Neural progenitor cell (in vitro differentiated cells): ENCODE results near the gene GJC2. TPM values are rescaled to one million over a fixed set of nuclear protein-coding genes. Genes with fewer than 3 reads are reported as not detected.

ENCODE experiments used
- DNase-seq: peaks from one replicate; pipeline ENCODE4 v3.0.0-alpha.2; 2016; ENCODE audit warnings: low spot score
- H2AFZ ChIP-seq: fragments of 200-600 bp; sonication (generic); replicated peaks from 2 replicates; pipeline ENCODE4 v1.6.1; 2016; ENCODE audit warnings: antibody characterized with exemption
- H3F3A ChIP-seq: fragments of 200-600 bp; sonication (generic); 2 replicates; pipeline ENCODE4 v1.6.1; 2016; ENCODE audit warnings: antibody characterized with exemption, low read depth
- H3K27ac ChIP-seq: fragments of 200-600 bp; sonication (generic); 2 replicates; pipeline ENCODE4 v1.5.1; 2016; ENCODE audit warnings: mild to moderate bottlenecking
- H3K27me3 ChIP-seq: fragments of 200-600 bp; sonication (generic); 2 replicates; pipeline ENCODE4 v1.6.1; 2016; ENCODE audit warnings: mild to moderate bottlenecking, moderate library complexity
- H3K36me3 ChIP-seq: fragments of 200-600 bp; sonication (generic); 2 replicates; pipeline ENCODE4 v1.5.1; 2016
- H3K4me1 ChIP-seq: fragments of 200-600 bp; sonication (generic); 2 replicates; pipeline ENCODE4 v1.6.1; 2016; ENCODE audit warnings: mixed run types
- H3K4me2 ChIP-seq: fragments of 200-600 bp; sonication (generic); 2 replicates; pipeline ENCODE4 v1.6.1; 2016
- H3K4me3 ChIP-seq: fragments of 200-600 bp; sonication (generic); 2 replicates; pipeline ENCODE4 v1.5.1; 2016
- H3K79me2 ChIP-seq: fragments of 200-600 bp; sonication (generic); 2 replicates; pipeline ENCODE4 v1.6.1; 2016; ENCODE audit warnings: low read depth
- H3K9ac ChIP-seq: fragments of 200-600 bp; sonication (generic); 2 replicates; pipeline ENCODE4 v1.6.1; 2016
- H3K9me3 ChIP-seq: fragments of 200-600 bp; sonication (generic); 2 replicates; pipeline ENCODE4 v1.5.1; 2016; ENCODE audit warnings: low read depth
- H4K20me1 ChIP-seq: fragments of 200-600 bp; sonication (generic); 2 replicates; pipeline ENCODE4 v1.6.1; 2016; ENCODE audit warnings: low read depth
- H3K27ac Mint-ChIP-seq: 3 replicates; pipeline ENCODE4 v1.8.0; 2021; ENCODE audit warnings: mixed read lengths
- H3K27me3 Mint-ChIP-seq: 2 replicates; pipeline ENCODE4 v1.8.0; 2022; ENCODE audit warnings: low read depth, mild to moderate bottlenecking, inconsistent platforms, moderate library complexity, mixed read lengths; ENCODE audit not compliant: insufficient read depth
- H3K36me3 Mint-ChIP-seq: 3 replicates; pipeline ENCODE4 v1.8.0; 2021; ENCODE audit warnings: mixed read lengths
- H3K4me1 Mint-ChIP-seq: 3 replicates; pipeline ENCODE4 v1.8.0; 2021; ENCODE audit warnings: mixed read lengths
- H3K4me3 Mint-ChIP-seq: 3 replicates; pipeline ENCODE4 v1.8.0; 2021; ENCODE audit warnings: mild to moderate bottlenecking, moderate library complexity, mixed read lengths
- H3K9me3 Mint-ChIP-seq: 3 replicates; pipeline ENCODE4 v1.8.0; 2020; ENCODE audit warnings: mixed read lengths
- EZH2 ChIP-seq: fragments of 200-600 bp; sonication (generic); IDR thresholded peaks from 2 replicates; pipeline ENCODE4 v1.6.1; 2017; ENCODE audit warnings: antibody characterized with exemption, mild to moderate bottlenecking, moderate library complexity
- EZH2phosphoT487 ChIP-seq: fragments of 200-600 bp; sonication (generic); IDR thresholded peaks from 2 replicates; pipeline ENCODE4 v1.6.1; 2017; ENCODE audit warnings: antibody characterized with exemption
- total RNA-seq: library from RNA; depleted of rRNA; stranded (reverse); fragments of >200 nt; gene quantifications from 2 replicates; pipeline ENCODE4 v1.2.3, GENCODE V29; 2015; ENCODE audit warnings: low replicate concordance
- TF ChIP-seq, protein P1 (sequence below): fragments of 200-600 bp; sonication (generic); IDR thresholded peaks from 2 replicates; pipeline ENCODE4 v1.5.1; 2017; ENCODE audit warnings: antibody characterized with exemption, mild to moderate bottlenecking

Gene GJC2
- total RNA-seq, 1 donor from 2014 or later = not detected

DNA sequence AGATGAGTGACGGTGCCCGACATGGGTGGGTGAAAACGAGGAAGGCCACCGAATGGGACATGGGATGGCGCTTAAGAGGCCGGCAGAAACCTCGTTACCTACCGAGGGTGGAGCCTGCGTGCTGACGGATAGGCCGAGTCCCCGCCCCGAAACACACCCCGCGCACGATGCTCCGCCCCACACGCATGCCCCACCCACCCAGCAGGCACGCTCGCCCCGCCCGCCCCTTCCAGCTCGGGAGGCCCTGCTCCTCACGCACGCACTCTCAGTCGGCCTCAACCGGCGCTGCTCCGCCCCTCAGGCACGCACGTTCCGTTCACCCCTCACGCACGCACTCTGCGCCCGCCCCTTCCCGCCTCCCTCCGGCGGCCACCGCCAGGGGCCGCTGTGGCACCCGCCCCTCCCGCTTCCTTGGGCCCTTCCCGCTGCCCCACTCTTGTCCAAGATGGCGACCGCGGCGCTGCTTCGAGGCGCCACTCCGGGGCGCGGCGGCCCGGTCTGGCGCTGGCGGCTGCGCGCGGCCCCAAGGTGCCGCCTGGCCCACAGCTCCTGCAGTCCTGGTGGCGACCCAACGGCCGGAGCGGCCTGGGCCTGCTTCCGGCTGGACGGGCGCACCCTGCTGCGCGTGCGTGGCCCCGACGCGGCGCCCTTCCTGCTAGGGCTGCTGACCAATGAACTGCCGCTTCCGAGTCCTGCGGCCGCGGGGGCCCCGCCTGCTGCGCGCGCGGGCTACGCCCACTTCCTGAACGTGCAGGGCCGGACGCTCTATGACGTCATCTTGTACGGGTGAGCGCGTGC, 15.8 kb downstream of the GJC2 start, which contains the start of gene IBA57:
Gene IBA57 (plus strand): TSS at position 433 of the 798 bp plus-strand sequence. CDS start 13 bp downstream, at position 446.
- Histone ChIP-seq H3K27ac (peak within 1 kb of the TSS; percentile 97), H3K27me3 (no peaks in the 10 kb centered on the region), H3K9ac (peak within 1 kb of the TSS; percentile 65), H3K4me2 (peak within 1 kb of the TSS; percentile 84), H2AFZ (peak within 1 kb of the TSS; percentile 72), H4K20me1 (no peaks in the 10 kb centered on the region), H3K9me3 (no peaks in the 10 kb centered on the region), H3K36me3 (no peaks in the 10 kb centered on the region), H3F3A (no peaks in the 10 kb centered on the region), H3K4me1 (peaks cover 20% of the 10 kb centered on the region), H3K4me3 (peak within 1 kb of the TSS; percentile 71), H3K79me2 (peaks cover 23% of the 10 kb centered on the region)
- peak within 1 kb of the TSS; percentile 87 for H3K4me3 Mint-ChIP-seq
- TF ChIP-seq, protein P1, sequence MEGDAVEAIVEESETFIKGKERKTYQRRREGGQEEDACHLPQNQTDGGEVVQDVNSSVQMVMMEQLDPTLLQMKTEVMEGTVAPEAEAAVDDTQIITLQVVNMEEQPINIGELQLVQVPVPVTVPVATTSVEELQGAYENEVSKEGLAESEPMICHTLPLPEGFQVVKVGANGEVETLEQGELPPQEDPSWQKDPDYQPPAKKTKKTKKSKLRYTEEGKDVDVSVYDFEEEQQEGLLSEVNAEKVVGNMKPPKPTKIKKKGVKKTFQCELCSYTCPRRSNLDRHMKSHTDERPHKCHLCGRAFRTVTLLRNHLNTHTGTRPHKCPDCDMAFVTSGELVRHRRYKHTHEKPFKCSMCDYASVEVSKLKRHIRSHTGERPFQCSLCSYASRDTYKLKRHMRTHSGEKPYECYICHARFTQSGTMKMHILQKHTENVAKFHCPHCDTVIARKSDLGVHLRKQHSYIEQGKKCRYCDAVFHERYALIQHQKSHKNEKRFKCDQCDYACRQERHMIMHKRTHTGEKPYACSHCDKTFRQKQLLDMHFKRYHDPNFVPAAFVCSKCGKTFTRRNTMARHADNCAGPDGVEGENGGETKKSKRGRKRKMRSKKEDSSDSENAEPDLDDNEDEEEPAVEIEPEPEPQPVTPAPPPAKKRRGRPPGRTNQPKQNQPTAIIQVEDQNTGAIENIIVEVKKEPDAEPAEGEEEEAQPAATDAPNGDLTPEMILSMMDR = peak; percentile 81
- no peak for TF ChIP-seq EZH2phosphoT487
- H3K36me3 Mint-ChIP-seq = peaks cover 6% of the 10 kb centered on the region
- H3K27ac Mint-ChIP-seq = peak within 1 kb of the TSS; percentile 96
- H3K4me1 Mint-ChIP-seq = peaks cover 21% of the 10 kb centered on the region
- DNase-seq = peak; percentile 99
- H3K9me3 Mint-ChIP-seq = no peaks in the 10 kb centered on the region
- peaks cover 4% of the 10 kb centered on the region for H3K27me3 Mint-ChIP-seq

DNA sequence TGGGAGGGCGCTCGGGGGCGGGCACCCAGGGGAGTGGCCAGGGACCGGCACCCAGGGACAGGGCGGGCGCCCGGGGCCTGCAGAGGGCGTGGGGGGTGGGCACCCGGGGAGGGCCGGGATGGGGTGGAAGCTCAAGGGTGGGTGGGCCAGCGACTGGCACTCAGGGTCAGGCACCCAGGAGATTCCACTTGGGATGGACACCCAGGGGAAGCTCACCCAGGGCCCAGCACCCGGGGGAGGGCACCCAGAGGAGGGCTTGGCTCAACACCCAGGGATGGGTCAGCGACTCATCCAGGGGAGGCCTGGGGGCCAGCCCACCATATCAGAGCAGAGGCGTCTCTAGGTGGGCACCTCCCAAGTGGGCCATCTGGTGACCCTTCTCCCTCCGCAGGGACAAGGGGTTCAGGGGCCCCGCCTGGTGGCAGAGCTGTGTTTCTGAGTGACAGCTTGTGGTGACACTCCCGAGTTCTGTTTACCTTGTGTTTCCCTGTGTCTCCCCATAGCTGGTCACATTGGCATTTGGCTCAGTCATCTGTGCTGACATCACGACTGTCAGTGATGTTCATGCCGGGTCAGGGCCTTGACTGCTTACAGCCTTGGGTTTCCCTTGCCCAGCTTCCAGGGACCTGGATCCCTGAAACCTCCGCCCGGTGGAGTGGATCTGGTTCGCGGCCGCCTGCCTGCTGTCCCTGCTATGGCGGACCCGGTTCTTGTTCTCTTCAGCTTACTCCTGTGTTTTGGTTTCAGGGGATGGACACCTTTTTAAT, 16.6 kb downstream of the GJC2 start:
- H3K36me3 ChIP-seq = no peaks in the 10 kb centered on the region
- H3K79me2 ChIP-seq = peaks cover 23% of the 10 kb centered on the region
- peak; percentile 82 for DNase-seq
- Mint-ChIP-seq H3K4me3 (peak overlapping the region; percentile 85), H3K36me3 (peaks cover 6% of the 10 kb centered on the region), H3K4me1 (peaks cover 21% of the 10 kb centered on the region), H3K27me3 (peaks cover 4% of the 10 kb centered on the region), H3K9me3 (no peaks in the 10 kb centered on the region), H3K27ac (peak overlapping the region; percentile 82)
- no peaks in the 10 kb centered on the region for H3F3A ChIP-seq
- no peaks in the 10 kb centered on the region for H4K20me1 ChIP-seq
- peaks cover 17% of the 10 kb centered on the region for H3K4me1 ChIP-seq
- H3K9ac ChIP-seq = no peak overlapping the region
- peak overlapping the region; percentile 97 for H3K27ac ChIP-seq
- TF ChIP-seq EZH2 (no peak), EZH2phosphoT487 (no peak)
- TF ChIP-seq, protein P1 = peak; percentile 36
- H3K9me3 ChIP-seq = no peaks in the 10 kb centered on the region
- H3K4me3 ChIP-seq = peak overlapping the region; percentile 71
- peak overlapping the region; percentile 72 for H2AFZ ChIP-seq
- no peaks in the 10 kb centered on the region for H3K27me3 ChIP-seq
- peak overlapping the region; percentile 84 for H3K4me2 ChIP-seq

DNA sequence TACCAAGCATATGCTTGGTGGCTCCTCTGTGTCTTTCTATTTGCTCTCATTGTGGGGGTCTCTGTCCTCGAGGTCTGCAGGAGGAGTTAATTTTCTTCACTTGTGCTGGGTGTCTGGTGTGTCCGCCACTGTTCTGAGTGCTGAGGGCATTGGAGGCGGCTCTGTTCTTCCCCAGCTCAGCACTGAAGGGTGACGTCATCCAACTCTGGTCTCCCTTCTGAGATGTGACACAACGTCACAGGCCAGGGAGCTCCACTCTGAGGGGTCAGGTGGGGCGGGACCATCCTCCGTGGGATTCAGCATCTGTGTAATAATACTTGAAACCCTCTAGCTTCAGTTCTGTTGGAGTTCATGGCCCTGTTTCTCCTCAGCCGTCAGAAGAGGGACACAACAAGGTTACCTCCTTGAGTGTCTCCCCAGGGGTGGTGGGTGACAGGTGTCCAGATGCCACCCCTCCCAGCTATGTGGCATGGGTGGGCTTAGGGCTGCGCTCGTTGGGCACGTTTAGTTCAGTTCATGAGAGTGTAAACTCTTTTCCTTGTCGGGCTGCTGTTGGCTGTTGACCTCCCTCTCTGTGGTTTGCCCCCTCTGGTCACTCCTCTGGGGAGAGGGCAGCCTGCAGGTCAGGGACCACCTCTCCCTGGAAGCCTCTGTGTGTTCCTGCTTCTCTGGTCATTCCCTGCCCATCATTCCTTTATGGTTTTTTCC, 19.0 kb downstream of the GJC2 start:
- no peak overlapping the region for H2AFZ ChIP-seq
- Mint-ChIP-seq H3K9me3 (no peaks in the 10 kb centered on the region), H3K36me3 (peaks cover 6% of the 10 kb centered on the region), H3K27ac (no peak overlapping the region), H3K4me3 (no peak overlapping the region), H3K27me3 (peaks cover 4% of the 10 kb centered on the region), H3K4me1 (peaks cover 15% of the 10 kb centered on the region)
- H3F3A ChIP-seq = no peaks in the 10 kb centered on the region
- H3K79me2 ChIP-seq = peaks cover 26% of the 10 kb centered on the region
- TF ChIP-seq, protein P1 = no peak
- no peak for TF ChIP-seq EZH2phosphoT487
- no peaks in the 10 kb centered on the region for H3K36me3 ChIP-seq
- no peaks in the 10 kb centered on the region for H3K27me3 ChIP-seq
- no peak overlapping the region for H3K4me2 ChIP-seq
- no peaks in the 10 kb centered on the region for H3K9me3 ChIP-seq
- H3K27ac ChIP-seq = no peak overlapping the region
- H3K9ac ChIP-seq = no peak overlapping the region
- no peak for DNase-seq
- peaks cover 2% of the 10 kb centered on the region for H3K4me1 ChIP-seq
- H4K20me1 ChIP-seq = peaks cover 16% of the 10 kb centered on the region
- H3K4me3 ChIP-seq = no peak overlapping the region
